NCI-H82 treated with DMSO at 0.1 percent for 48 hours (cell line): ENCODE results near the gene SMIM35.

Source experiments
- DNase-seq: peaks from one replicate; lab custom pipeline; 2025; ENCODE audit not compliant: unreplicated experiment; lab: John Stamatoyannopoulos, UW

The SMIM35 gene

GRCh38 chr11:118060081-118060661 lies 26.6 kb downstream of the SMIM35 start:
- no peak for DNase-seq

- no peak for DNase-seq
Observed at GRCh38 chr11:118059246-118059940, 27.4 kb downstream of the SMIM35 start.

GRCh38 chr11:118058311-118059245 lies 28.2 kb downstream of the SMIM35 start:
- DNase-seq, result no peak

- DNase-seq, result no peak
Observed at GRCh38 chr11:118057251-118058145, 29.3 kb downstream of the SMIM35 start.

DNA sequence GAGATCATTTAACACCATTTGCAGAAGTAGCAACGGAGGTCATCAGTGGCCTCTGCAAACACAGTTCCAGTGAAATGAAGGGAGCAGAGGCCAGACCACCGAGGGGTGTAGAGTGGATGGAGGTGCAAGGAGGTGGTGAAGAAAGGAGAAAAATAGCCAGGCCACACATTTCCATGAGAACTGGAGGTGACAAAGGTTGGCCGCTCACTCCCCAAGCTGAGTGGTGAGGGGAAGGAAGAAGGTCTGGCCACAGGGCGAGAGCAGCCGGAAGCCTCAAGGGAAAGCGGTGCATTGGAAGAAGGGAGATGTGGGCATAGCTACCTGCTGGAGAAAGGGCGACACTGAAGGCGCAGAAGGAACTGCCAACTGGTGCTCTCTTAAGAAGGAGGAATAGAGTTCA lies 30.0 kb downstream of the SMIM35 start:
- no peak for DNase-seq

DNA sequence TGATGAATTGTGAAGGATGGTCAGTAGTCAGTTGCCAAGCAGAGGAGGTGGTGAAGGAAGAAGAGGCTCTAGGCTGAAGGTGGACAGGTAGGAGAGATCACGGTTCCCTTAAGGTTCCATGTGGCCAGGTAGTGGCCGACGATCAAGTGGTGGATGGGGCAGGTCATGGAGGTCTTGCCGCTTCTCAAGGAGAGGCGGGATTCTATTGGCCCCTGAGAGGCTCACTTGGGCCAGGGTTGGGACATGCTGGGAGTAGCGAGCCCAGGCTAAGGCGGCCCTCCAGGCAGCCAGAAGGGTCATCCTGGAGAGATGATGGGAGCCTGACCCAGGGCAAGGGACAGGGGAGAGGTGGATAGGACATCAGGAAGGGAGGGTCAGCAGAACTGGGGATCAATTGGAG lies 30.8 kb downstream of the SMIM35 start:
- no peak for DNase-seq

- DNase-seq, result no peak
Observed at GRCh38 chr11:118054712-118055640, 31.8 kb downstream of the SMIM35 start.

DNA sequence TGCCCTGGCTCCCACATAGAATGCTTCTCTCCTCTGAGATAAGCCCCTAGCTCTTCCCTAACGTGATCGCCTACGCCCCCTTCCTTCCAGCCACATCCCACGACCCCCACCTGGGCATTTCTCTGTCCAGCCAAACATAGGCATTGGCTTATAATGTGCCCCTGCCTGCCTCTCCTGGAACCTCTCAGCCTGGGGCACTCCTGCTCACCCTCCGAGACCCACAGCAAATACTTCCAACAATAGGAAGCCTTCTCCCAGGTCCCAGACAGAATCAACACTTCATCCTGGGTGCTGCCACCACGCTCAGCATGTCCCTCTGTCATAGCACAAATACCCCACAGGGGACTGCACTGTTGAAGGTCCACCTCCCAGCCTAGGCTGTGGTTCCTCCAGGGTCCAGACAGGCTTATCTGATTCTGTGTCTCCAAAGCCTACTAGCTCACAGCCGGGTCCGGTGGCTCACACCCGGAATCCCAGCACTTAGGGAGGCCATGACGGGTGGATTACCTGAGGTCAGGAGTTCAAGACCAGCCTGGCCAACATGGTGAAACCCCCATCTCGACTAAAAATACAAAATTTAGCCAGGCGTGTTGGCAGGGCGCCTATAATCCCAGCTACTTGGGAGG lies 34.1 kb downstream of the SMIM35 start:
- no peak for DNase-seq

DNA sequence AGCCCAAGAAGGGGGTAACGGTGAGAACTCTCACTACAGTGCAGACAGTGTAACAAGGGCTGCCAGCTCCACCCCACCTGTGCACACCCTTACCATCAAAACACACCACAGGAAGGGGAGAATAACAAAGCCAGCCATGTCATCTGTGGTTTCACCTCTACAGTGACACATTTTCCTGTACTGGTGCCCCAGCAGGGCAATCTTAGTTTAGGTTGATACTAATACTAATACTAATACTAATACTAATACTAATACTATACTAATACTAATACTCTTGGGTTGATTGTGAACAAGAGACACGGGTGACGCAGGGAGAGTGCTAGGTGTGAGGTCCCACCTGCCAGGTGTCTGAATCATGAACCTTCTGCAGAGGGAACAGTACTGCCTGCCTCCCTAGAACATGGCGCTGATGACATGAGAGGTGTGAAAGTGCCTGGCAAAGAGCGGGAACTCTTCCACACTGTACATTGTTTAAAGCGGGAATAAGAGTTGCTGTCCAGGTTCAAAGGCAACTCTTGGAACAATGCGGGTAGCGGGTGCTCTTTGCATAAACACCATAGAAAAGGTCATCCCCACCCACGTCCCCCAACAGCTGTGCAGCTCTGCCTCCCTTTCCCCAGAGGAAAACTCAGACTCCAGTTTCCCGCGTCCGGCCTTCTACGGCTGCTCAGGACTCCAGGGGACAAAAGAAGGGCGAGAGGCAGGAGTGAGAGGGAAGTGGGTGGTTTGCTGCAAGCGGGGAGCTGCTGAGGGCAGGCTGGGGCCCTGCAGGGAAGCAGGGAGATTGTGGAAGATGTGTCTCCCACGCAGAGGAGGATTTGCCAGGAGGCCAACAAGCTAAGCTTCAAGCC lies 34.9 kb downstream of the SMIM35 start:
- no peak for DNase-seq

- no peak for DNase-seq
Observed at GRCh38 chr11:118051136-118051610, 35.6 kb downstream of the SMIM35 start.

- no peak for DNase-seq
Observed at GRCh38 chr11:118050208-118050891, 36.4 kb downstream of the SMIM35 start.

GRCh38 chr11:118049771-118050170 lies 37.0 kb downstream of the SMIM35 start:
- no peak for DNase-seq

DNA sequence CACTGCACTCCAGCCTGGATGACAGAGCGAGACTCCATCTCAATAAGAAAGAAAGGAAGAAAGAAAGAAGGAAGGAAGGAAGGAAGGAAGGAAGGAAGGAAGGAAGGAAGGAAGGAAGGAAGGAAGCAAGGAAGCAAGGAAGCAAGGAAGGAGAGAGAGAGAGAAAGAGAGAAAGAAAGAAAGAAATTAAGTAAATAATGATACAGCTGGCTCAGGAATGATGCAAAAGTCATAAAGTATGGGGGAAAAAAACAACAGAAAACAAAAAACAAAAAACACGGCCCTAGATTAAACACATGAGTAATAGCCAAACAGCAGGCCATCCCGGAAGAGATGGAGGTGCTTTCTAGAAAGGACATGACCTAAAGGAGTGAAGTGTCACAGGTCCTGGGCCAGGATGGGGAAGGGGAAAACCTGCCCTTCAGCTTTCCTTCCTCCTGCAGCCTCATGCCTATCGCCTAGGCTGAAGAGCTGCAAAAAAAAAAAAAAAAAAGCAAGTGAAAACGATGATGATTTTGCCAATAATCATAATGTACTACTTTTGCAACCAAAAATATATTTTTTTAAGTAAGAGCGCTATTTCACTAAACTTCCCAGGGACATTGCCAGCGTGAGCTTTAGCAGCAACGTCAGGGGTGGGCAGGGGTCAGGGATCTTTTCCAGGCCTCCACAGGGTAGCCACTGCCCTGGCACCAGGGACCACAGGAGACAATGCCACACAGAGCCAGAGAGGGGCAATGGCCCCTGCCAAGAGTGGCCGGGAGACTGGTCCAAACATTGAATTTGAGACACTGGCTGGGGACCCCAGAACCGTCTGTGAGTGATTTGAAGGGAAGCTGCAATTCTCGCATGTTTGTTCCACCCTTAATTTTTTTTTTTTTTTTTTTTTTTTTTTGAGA lies 38.0 kb downstream of the SMIM35 start:
- DNase-seq, result no peak

DNA sequence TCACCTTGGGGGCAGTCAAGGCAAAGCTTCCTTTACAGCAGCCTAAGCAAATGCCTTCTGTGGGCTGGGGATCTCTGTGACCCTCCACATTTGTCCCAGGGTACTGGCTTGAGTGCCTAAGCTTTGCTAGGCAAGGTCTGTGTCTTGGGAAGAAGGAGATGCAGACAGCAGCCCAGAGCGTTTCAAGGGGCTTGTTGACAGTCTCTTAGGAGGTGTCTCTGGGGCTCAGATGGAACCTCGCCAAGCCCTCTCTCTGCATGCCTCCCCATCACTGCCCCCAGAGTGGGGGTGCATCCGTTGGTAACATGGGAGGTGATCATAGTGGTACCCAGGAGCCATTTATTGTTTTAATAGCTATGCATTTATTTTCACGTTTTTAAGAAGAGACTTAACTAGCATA lies 39.0 kb downstream of the SMIM35 start:
- DNase-seq, result no peak

- no peak for DNase-seq
Observed at GRCh38 chr11:118046964-118047700, 39.6 kb downstream of the SMIM35 start.
